Psoas muscle (tissue), 8 donors: ENCODE data around the gene RAI1. TPM values are rescaled to one million over a fixed set of nuclear protein-coding genes. Genes with fewer than 3 reads are reported as not detected.
"Not testable (repeated sequence)": the region's sequence is repeated elsewhere in the genome, so short reads cannot be mapped to it uniquely, and the experiment has no call there.

Experiments used
- ATAC-seq, 4 donors: fragments of 200-7000 bp; cut with Tn5 transposase; one replicate each; pipeline ENCODE4 v1.9.1; 2020; ENCODE audit warnings: moderate library complexity in 3 of 4, mild to moderate bottlenecking in 2 of 4
- DNase-seq, 2 donors: peaks; one replicate each; pipeline ENCODE4 v3.0.0-alpha.2; 2020
- H3K27ac ChIP-seq: fragments of 200-600 bp; one replicate; pipeline ENCODE4 v1.8.0; 2022
- H3K27me3 ChIP-seq, 3 donors: fragments of 200-600 bp in 1 of 3; one replicate each; pipeline versions ENCODE4 v1.6.1 to v1.8.0; 2013 to 2022; ENCODE audit warnings: low read length in 2 of 3, mild to moderate bottlenecking in 2 of 3, moderate library complexity in 1 of 3; ENCODE audit not compliant: insufficient read depth in 3 of 3
- H3K36me3 ChIP-seq, 2 donors: fragments of 200-600 bp in 1 of 2; one replicate each; pipeline versions ENCODE4 v1.6.1 to v1.8.0; 2013 to 2022; ENCODE audit warnings: low read depth in 1 of 2, mild to moderate bottlenecking in 1 of 2, moderate library complexity in 1 of 2; ENCODE audit not compliant: insufficient read depth in 1 of 2
- H3K4me1 ChIP-seq: fragments of 200-600 bp; one replicate; pipeline ENCODE4 v1.8.0; 2022
- H3K4me3 ChIP-seq: fragments of 200-600 bp; one replicate; pipeline ENCODE4 v1.8.0; 2022; ENCODE audit warnings: mild to moderate bottlenecking
- H3K9me3 ChIP-seq: fragments of 200-600 bp; one replicate; pipeline ENCODE4 v1.8.0; 2022
- WGBS, 3 donors: extraction: QIAGEN DNeasy Blood & Tissue Kit; methylation state at CpG; one replicate each; pipeline versions ENCODE4 v1.1.6 to v1.1.7; 2013; 5-methylcytosine and 5-hydroxymethylcytosine counted together
- intact Hi-C, 2 donors: fragments of 100-400 bp; cut with DNase I; formaldehyde crosslinking; loops; one replicate each; pipeline versions ENCODE4 v1.11.0 to v1.14.2; 2022
- polyA plus RNA-seq, 3 donors: library from polyadenylated mRNA; stranded (reverse); fragments of 200-250 nt; gene quantifications; one replicate each; pipeline ENCODE4 v1.2.3, GENCODE V29; 2013
- total RNA-seq, 4 donors: library from RNA; stranded (reverse); fragmentation: NEBNext Ultra II Directional in 2 of 4; extraction: Animal tissue kit (Norgen Biotek cat#: 25700) in 2 of 4; gene quantifications; one replicate each; pipeline versions ENCODE4 v1.2.1 to v1.2.4, GENCODE V29; 2021 to 2023
- TF ChIP-seq, protein P1 (sequence below): fragments of 200-600 bp; IDR thresholded peaks from one replicate; pipeline ENCODE4 v1.8.0; 2022; ENCODE audit warnings: antibody characterized with exemption
- donor health status: healthy with polysubstance abuse.
- donor health status: DM: no; HTN: no; CAD: no; lungs with moderate emphysema.
- donor health status: Bipolar disorder and iron deficiency.
- donor health status: healthy.
- donor health status: DM: yes; HTN: yes; CAD: no.
- donor health status: DM: no; HTN: no; CAD: no.
- donor health status: DM: no; HTN: no; CAD: no.
- donor health status: DM: yes; HTN: yes; CAD: no.

Gene RAI1
- total and polyA plus RNA-seq, 7 donors, result 4.0 to 9.0 (median 7.1) TPM

DNA sequence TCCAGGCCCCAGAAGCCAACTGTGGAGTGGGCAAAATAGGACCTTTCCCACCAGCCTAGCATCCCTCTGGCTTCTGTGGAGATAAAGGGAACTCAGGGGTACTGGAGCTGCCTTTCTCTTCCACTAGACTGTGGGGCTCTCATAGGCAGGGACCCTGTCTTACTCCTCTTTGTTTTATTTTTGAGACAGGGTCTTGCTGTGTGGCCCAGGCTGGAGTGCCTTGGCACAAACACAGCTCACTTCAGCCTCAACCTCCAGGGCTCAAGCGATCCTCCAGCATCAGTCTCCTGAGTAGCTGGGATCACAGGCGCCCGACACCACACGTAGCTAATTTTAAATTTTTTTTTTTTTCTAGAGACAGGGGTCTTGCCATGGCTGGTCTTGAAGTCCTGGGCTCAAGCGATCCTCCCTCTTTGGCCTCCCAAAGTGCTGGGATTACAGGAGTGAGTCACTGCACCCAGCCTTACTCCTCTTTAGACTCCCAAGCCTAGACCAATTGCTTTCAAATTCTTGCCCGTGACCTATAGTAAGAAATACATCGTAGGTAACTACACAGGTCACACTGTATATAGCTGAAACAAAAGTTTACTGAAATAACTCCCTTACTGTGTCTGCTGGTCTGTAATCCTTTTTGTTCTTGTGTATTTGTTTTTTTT lies 2.6 kb downstream of the RAI1 start:
- no peak for ATAC-seq
- Histone ChIP-seq H3K27me3 (no peaks in the 10 kb centered on the region), H3K4me3 (peak overlapping the region; percentile 88), H3K27ac (no peak overlapping the region), H3K4me1 (peaks cover 17% of the 10 kb centered on the region), H3K36me3 (no peaks in the 10 kb centered on the region), H3K9me3 (no peaks in the 10 kb centered on the region)
- 94 to 96% (median 94%) methylated on average over 7 of the region's 7 CpGs for WGBS, 3 donors
- no peak for DNase-seq
- intact Hi-C loops, result loop anchor here (5.0 to 10.0 kb wide), 3 partner anchors 91 to 351 kb away; partner anchors contain the start of genes ATPAF2 (in 1 of the 2) and GID4 (in 1 of the 2)
- TF ChIP-seq, protein P1, sequence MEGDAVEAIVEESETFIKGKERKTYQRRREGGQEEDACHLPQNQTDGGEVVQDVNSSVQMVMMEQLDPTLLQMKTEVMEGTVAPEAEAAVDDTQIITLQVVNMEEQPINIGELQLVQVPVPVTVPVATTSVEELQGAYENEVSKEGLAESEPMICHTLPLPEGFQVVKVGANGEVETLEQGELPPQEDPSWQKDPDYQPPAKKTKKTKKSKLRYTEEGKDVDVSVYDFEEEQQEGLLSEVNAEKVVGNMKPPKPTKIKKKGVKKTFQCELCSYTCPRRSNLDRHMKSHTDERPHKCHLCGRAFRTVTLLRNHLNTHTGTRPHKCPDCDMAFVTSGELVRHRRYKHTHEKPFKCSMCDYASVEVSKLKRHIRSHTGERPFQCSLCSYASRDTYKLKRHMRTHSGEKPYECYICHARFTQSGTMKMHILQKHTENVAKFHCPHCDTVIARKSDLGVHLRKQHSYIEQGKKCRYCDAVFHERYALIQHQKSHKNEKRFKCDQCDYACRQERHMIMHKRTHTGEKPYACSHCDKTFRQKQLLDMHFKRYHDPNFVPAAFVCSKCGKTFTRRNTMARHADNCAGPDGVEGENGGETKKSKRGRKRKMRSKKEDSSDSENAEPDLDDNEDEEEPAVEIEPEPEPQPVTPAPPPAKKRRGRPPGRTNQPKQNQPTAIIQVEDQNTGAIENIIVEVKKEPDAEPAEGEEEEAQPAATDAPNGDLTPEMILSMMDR, result no peak

DNA sequence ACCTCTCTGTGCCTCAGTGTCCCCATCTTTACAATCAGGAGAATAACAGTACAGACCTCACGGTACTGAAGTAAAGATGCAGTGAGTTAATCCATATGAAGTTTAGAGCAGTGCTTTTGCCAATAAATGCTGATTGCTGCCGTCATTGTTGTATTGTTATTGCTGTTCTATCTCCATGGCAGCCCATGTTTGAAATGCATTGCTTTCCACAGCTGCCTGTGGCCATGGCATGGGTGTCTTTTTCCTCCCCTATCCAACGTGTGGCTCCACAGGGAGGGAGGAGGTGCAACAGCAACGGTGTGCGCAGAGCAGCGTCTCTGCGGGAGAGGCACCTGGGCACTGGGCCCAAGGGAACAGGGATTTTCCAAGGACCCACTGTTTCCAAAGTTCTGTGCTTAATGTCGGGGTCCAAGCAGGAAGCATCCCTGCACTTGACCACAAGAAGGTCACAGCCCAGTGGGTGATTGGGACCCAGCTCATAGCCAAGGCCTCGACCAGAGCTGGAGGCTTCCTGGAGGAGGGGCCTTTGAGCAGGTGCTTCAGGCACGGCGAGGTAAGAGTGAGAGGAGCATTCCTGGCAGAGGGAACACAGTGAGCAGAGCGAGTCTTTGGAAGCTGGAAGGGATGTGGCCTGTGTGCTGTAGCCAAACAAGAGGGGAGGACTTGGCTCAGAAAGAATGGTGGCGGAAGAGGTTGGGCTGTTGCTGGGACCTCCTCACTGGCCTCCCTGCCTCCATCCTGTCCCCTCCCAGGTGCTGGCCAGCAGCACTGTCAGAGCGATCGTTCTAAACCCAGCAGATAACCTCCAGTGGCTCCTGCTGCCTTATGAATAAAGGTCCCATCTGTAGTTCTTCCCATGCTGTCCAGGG lies 3.9 kb downstream of the RAI1 start:
- DNase-seq, result no peak

DNA sequence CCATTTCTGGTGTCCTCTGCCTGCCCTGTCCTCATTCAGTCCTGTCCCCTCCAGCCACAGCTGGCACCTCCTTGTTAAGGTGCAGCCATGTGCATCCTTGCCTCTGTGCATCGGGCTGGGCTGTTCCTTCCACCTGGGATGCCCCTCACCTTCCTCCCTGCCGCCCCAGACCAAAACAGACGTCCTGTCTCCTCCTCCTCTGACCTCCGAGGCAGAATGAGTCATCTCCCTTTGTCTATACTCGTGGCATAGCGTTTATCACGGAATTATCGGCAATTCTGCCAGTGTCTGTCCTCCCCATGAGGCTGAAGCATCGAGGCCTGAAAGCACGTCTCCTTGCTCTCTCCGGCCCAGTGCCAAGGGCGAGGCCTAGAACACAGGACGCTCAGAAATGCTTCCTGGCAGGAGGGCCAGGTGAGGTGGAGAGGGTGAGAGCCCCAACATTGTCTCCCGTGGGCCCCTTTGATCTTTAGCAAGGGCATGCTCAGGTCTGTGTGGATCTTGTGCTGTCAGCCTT lies 4.6 kb downstream of the RAI1 start:
- H3K36me3 ChIP-seq, result no peaks in the 10 kb centered on the region
- ATAC-seq, result no peak
- peak in 1 of 2 donors; percentile 36 for DNase-seq
- no peak overlapping the region for H3K4me3 ChIP-seq
- TF ChIP-seq, protein P1, result no peak
- intact Hi-C loops, result loop anchor here (2.0 to 10.0 kb wide), 3 partner anchors 63 to 349 kb away; partner anchors contain the start of genes ATPAF2 (in 1 of the 2) and GID4 (in 1 of the 2)
- no peaks in the 10 kb centered on the region for H3K27me3 ChIP-seq
- no peaks in the 10 kb centered on the region for H3K9me3 ChIP-seq
- 41 to 46% (median 45%) methylated on average over 14 of the region's 14 CpGs for WGBS, 3 donors
- peaks cover 17% of the 10 kb centered on the region for H3K4me1 ChIP-seq
- no peak overlapping the region for H3K27ac ChIP-seq

More for the DNA sequence above, 3.9 kb downstream of the RAI1 start:
- no peak overlapping the region for H3K27ac ChIP-seq
- H3K4me3 ChIP-seq, result no peak overlapping the region
- no peaks in the 10 kb centered on the region for H3K9me3 ChIP-seq
- H3K4me1 ChIP-seq, result peaks cover 17% of the 10 kb centered on the region
- intact Hi-C loops, result loop anchor here (5.0 to 10.0 kb wide), 3 partner anchors 90 to 350 kb away; partner anchors contain the start of genes ATPAF2 (in 1 of the 2) and GID4 (in 1 of the 2)
- ATAC-seq, result no peak
- TF ChIP-seq, protein P1, result no peak
- H3K36me3 ChIP-seq, result no peaks in the 10 kb centered on the region
- no peaks in the 10 kb centered on the region for H3K27me3 ChIP-seq
- whole genome bisulfite sequencing, 3 donors, result 43 to 50% (median 48%) methylated on average over 14 to 15 of the region's 15 CpGs

DNA sequence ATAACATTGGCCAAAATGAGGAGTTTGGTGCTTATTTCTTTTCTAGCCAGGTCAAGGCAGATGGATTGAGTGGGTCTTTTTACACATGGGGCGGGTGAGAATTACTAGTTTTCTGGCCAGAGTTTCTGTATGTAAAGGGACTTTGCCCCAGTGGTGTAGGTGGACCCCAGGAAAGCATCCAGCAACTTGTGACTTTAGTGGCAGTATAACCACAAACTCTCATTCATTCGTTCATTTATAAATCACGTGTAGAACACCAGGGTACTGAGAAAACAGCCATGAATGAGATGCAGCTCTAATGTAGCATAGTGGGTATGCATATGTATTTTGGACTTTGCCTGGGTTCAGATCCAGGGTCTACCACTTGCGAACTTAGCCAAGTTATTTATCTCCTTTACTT lies 8.1 kb downstream of the RAI1 start:
- ATAC-seq (no peak), DNase-seq (no peak)
- Histone ChIP-seq H3K4me3 (no peak overlapping the region), H3K27me3 (no peaks in the 10 kb centered on the region), H3K9me3 (no peaks in the 10 kb centered on the region), H3K4me1 (peaks cover 31% of the 10 kb centered on the region), H3K36me3 (no peaks in the 10 kb centered on the region), H3K27ac (no peak overlapping the region)
- 93 to 95% (median 94%) methylated on average over 4 of the region's 4 CpGs for WGBS, 3 donors
- TF ChIP-seq, protein P1, result no peak
- intact Hi-C loops, result loop anchor here in 1 of 2 donors (10.0 kb wide), 2 partner anchors 85 to 345 kb away; partner anchors contain the start of genes ATPAF2 and GID4

DNA sequence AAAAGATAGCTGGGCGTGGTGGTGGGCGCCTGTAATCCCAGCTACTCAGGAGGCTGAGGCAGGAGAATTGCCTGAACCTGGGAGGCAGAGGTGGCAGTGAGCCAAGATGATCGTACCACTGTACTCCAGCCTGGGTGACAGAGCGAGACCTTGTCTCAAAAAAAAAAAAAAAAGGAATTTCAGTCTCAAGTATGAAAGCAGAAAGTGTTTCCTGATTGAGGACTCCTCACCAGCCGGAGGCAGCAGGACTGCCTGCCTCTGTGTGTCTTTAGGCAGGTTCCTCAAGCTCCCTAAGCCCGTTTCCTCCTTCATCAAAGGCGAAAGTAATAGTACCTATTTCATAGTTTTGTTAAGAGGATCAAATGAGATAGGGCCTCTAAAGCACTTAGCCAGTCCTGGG lies 9.0 kb downstream of the RAI1 start:
- intact Hi-C loops, result not testable (repeated sequence)
- 81 to 86% (median 82%) methylated on average over 7 of the region's 7 CpGs for WGBS, 3 donors

More for the DNA sequence above, 9.0 kb downstream of the RAI1 start:
- not testable (repeated sequence) for H3K27me3 ChIP-seq, H3K27ac ChIP-seq, H3K4me3 ChIP-seq, H3K9me3 ChIP-seq, H3K36me3 ChIP-seq, ATAC-seq, DNase-seq
- H3K4me1 ChIP-seq, result peaks cover 31% of the 10 kb centered on the region
